ENCODE measurements around the gene QPCT.
"Not testable (repeated sequence)": the region's sequence is repeated elsewhere in the genome, so short reads cannot be mapped to it uniquely, and the experiment has no call there.

The QPCT gene

DNA sequence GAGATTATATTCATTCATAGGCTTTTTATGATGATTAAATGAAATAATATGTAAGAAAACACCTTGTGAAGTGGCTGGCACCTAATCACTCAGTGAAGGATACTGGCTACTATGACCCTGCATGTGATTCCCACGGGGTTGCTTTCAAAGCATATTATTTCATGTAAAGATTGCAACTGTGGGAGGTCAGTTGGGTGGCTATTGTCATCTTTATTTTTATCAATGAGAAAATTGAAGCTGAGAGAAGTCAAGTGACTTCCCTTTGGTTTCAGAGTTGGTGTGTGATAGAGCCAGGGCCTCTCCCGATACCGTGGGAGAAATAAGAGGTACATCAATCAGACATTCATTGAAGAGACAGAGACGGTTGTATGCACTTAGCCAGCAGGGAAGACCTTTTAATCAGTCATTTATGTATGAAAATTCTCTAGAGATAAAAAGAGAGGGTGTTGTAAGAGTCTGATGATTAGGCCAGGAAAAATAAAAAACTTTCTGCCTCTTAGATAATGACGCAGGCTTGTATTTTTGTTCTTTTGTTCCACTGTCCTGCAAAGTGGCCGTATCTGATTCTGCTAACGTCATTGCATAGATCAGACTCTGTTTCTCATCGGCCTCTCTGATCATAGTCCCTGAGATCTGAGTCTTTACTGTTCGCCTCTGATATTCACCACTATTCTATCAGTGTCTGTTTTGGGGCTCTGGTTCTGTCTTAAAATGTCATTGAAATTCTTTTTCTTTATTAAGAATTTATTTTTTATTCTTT, 50.5 kb downstream of the QPCT start:
- no peak for DNase-seq

DNA sequence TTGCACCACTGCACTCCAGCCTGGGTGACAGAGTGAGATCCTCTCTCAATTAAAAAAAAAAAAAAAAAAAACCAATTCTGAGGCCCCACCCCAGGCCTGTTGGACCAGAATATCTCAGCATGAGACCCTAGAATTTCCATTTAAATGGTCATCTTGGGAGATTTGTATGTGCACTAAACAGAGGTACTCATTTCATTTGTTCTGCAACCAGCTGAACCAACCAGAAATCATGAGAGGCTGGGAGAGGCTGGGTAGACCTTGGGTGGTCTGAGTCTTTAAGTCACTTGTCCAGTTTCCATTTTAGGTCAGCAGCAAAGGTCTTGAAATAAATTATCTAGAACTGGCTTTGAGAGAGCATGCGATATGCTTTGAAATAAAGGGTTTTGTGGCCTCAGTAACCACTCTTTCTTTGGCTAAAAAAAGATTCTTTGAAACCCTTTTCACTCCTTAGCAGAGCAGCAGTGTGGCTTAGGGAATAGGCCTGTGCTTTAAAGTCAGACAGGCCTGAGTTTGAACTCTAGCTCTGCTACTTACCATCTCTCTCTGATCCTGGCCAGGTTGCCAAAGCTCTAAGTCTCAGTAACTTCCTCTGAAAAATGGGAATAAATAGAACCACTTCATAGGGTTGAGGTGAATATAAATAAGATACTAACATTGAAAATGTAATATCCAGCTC, 52.6 kb downstream of the QPCT start:
- no peak for DNase-seq

GRCh38 chr2:37398990-37399389, 54.6 kb downstream of the QPCT start:
- no peak for DNase-seq

DNA sequence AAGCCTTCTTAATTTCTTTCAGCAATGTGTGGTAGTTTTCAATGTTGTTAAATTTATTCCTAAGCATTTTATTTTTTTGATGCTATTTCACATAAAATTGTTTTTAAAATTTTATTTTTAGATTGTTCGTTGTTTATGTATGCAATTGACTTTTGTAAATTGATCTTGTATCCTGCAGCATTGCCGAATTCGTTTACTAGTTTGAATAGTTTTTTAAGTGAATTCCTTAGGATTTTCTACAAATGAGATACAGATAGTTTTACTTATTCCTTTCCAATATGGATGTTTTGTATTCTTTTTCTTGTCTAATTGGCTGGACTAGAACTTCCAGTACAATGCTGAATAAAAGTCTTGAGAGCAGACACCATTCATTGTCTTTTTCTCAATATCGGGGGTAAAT, 55.6 kb downstream of the QPCT start:
- DNase-seq = no peak

DNA sequence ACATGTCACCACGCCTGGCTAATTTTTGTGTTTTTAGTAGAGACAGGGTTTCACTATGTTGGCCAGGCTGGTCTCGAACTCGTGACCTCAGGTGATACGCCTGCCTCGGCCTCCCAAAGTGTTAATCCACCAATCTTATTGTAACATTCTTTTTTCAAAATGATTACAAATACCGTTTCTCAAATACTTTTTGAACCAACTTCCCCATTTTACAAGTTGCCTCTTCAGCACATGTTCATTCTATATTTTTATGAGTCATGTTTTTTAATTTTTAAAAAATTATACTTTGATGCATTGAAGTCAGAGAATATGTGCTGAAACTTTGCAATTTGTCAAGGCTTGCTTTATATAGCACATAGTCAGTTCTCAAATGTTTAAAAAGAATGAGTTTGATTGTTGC, 58.2 kb downstream of the QPCT start:
- no peak for DNase-seq

DNA sequence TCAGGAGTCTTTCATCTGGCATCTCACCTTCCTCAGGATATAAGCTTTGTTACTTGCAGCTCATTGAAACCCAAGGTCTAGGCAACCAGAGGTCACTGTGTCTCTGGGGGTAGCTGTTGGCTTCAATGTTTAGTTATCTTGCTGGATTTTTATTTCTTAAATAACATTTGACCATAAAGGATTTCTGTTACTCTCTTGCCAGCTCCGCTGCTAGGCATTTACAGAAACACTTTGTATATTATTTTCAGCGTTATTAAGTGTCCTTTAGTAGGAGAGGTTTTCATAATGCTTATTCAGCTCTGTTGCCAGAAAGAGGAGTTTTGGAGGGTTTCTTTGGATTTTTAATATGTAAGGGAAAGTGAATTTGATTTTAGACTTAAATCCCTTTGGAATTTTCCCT, 61.4 kb downstream of the QPCT start:
- DNase-seq = no peak

DNA sequence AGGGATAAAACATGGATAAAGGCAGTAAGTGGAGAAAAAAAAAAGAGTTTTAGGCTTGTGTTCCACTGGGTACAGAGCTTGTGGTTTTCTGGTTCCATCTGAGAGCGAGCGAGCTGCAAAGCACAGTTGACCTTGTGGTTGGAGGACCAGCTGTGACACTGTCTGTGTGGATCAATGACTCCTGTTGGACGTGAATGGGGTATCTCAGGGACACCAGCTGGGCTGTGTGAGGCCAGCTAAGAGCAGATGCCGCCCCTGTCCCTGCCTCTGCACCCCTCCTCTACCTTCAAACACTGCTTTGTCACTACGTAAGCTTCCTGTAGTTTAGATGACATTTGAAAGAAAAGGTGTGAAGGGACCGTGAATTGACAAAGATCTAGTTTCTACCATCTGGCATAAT, 67.8 kb downstream of the QPCT start:
- DNase-seq = no peak

GRCh38 chr2:37413911-37414469, 69.6 kb downstream of the QPCT start:
- DNase-seq = not testable (repeated sequence)

DNA sequence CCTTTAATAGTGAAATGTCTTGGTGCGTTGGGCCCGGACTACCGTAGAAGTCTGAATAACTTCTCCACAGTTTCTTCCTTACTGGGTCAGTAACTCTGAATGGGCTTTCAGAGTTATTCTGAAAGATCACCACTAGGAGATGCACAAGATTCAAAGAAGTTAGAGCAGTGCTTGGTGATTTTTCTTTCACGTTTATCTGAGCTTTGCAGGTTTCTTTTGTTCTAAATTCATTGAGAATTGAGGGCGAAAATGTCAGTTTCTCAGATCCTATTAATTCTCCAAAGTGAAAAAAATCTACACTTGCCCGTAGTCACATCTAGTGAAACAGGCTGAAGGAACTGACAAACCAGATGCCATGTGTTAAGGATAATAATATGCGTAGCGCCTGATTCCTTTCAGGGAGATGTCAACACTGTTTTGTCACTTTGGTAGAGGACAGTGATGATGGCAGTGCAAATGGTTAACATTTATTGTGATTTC, 70.1 kb downstream of the QPCT start:
- peak; percentile 80 for DNase-seq

GRCh38 chr2:37415128-37415820, 70.8 kb downstream of the QPCT start:
- peak; percentile 64 for DNase-seq

DNA sequence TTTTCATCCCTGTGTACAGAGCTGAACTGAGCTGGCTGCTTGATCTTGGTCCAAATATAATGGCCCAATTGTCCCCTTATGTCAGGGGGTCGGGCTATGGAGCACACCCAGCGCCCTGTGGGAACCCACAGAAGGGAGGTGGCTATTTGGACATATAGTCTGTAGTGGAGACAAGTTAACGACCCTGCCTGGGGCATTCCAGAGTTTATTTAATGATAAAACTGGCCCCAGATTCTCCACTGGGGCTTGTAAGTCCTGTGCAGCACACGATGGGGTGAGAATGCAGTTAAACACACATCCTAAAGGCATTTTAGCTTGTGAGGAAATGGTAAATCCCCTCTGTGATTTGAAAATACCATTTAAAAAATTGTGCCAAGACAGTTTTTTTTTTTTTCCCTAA, 72.9 kb downstream of the QPCT start:
- DNase-seq = peak; percentile 86

DNA sequence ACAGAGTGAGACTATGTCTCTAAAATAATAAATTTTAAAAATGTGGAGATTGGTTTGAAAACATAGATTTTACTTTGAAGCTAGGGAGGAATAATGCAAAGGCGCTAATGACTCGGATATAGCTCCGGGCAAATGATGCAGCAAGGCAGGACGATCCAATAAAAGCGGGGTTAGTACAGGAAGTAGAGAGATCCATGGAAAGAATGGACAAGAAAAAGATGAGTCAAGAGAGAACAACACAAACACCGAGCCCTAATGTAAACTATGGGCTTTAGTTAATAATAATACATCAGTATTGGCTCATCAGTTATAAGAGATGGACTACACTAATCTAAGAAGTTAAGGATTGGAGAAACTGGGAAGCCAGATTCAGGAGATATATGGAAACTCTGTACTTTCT, 74.5 kb downstream of the QPCT start:
- DNase-seq = no peak

GRCh38 chr2:37421686-37422085, 77.3 kb downstream of the QPCT start:
- no peak for DNase-seq

- DNase-seq = no peak
Measured at GRCh38 chr2:37422816-37423215, 78.4 kb downstream of the QPCT start.
